Measurements from ENCODE around the gene AK3.

DNA sequence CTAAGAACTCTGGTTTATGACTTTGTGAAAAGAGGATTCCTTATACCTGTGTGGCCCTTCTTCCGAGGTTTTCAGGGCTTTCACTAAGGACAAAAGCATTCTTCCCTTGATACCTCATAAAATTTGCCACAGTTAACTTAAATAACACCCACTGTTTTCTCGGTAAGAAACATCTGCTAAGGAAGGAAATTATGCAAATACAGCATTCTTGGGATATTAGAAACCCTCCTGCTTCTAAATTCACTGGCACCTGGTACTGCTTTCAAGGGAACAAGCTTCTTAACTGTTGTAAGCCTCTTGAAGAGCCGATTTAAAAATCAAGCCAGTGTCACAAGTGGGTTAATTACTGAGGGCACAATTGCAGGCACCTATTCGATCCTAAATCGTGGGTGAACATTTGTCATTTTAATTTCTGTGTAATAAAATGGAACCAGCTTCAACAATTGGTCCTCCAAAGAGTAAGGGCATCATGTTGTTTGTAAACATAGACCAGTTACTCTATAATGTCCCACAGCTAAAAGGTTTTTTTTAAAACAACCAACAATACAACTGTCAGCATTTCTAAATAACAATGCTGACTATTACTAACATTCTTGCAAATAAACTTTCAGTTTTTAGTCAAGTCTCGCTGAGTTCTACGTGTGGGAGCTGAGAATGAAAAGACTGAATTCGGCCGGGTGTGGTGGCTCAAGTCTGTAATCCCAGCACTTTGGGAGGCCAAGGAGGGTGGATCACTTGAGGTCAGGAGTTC lies 26.6 kb downstream of the AK3 start:
- no peak for TF ChIP-seq SIRT6 (IDR thresholded peaks at IDR 0.05; ENCODE audit: low read length)
- TF ChIP-seq, protein P1, sequence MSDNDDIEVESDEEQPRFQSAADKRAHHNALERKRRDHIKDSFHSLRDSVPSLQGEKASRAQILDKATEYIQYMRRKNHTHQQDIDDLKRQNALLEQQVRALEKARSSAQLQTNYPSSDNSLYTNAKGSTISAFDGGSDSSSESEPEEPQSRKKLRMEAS (IDR thresholded peaks at IDR 0.05) = no peak

Data from H1 (cell line).